Activated CD4-positive, CD25-positive, alpha-beta regulatory T cell treated with anti-CD3 and anti-CD28 coated beads, Interleukin-2, amount 50 U/mL, for 24 hours (primary cell): ENCODE measurements around the gene NRXN3.

Experiments
- ATAC-seq, 2 donors: fragments of 150-1000 bp; cut with Tn5 transposase; one replicate each; pipeline ENCODE4 v1.10.0; 2021; ENCODE audit warnings: mild to moderate bottlenecking in 1 of 2, moderate library complexity in 1 of 2

NRXN3 gene

GRCh38 chr14:79404874-79405511, 1234.8 kb downstream of the NRXN3 start:
- ATAC-seq, result no peak

GRCh38 chr14:79405512-79405910, 1235.3 kb downstream of the NRXN3 start:
- ATAC-seq, result no peak

- no peak for ATAC-seq
These were observed 1237.4 kb downstream of the NRXN3 start for GRCh38 chr14:79407572-79407971.

GRCh38 chr14:79408696-79409095, 1238.5 kb downstream of the NRXN3 start:
- ATAC-seq, result no peak

GRCh38 chr14:79411403-79412174, 1241.4 kb downstream of the NRXN3 start:
- no peak for ATAC-seq

- ATAC-seq, result no peak
These were observed 1242.6 kb downstream of the NRXN3 start for GRCh38 chr14:79412822-79413221.

- ATAC-seq, result no peak
These were observed 1243.7 kb downstream of the NRXN3 start for GRCh38 chr14:79413734-79414428.

GRCh38 chr14:79415726-79416125, 1245.6 kb downstream of the NRXN3 start:
- no peak for ATAC-seq

GRCh38 chr14:79417961-79418360, 1247.8 kb downstream of the NRXN3 start:
- ATAC-seq, result no peak

GRCh38 chr14:79418649-79419415, 1248.7 kb downstream of the NRXN3 start:
- ATAC-seq, result no peak

GRCh38 chr14:79419571-79420327, 1249.6 kb downstream of the NRXN3 start:
- ATAC-seq, result no peak

GRCh38 chr14:79420725-79421124, 1250.6 kb downstream of the NRXN3 start:
- ATAC-seq, result no peak

GRCh38 chr14:79421811-79422210, 1251.6 kb downstream of the NRXN3 start:
- ATAC-seq, result no peak

- ATAC-seq, result no peak
These were observed 1254.3 kb downstream of the NRXN3 start for GRCh38 chr14:79424462-79424861.

GRCh38 chr14:79426103-79426755, 1256.1 kb downstream of the NRXN3 start:
- ATAC-seq, result no peak

- no peak for ATAC-seq
These were observed 1262.5 kb downstream of the NRXN3 start for GRCh38 chr14:79432640-79433039.

- no peak for ATAC-seq
These were observed 1266.2 kb downstream of the NRXN3 start for GRCh38 chr14:79436335-79436734.

- no peak for ATAC-seq
These were observed 1267.8 kb downstream of the NRXN3 start for GRCh38 chr14:79437951-79438350.

- no peak for ATAC-seq
These were observed 1268.6 kb downstream of the NRXN3 start for GRCh38 chr14:79438696-79439342.

- ATAC-seq, result no peak
These were observed 1272.6 kb downstream of the NRXN3 start for GRCh38 chr14:79442786-79443185.

GRCh38 chr14:79443602-79444001, 1273.4 kb downstream of the NRXN3 start:
- no peak for ATAC-seq
